Measurements from ENCODE around the gene PFDN6. TPM values are rescaled to one million over a fixed set of nuclear protein-coding genes. Genes with fewer than 3 reads are reported as not detected.
A peak's percentile ranks its signal among the peaks of the same experiment; 100 is the strongest.

PFDN6 gene
- total and polyA plus RNA-seq, 9 of the 15 experiments (the other 6 are each of a cell fraction or from before 2014, with no cell fraction given) = 6.8 to 475 (median 216) TPM

GRCh38 chr6:33299237-33299944 lies 10.0 kb downstream of the PFDN6 start (continued):
- TF ChIP-seq MNT (conservative IDR thresholded peaks at IDR 0.05) = peak; percentile 68 to 85
- peak; percentile 54 for TF ChIP-seq JUND (IDR thresholded peaks at IDR 0.05; ENCODE audit: borderline replicate concordance, low read depth, low read length)
- peak; percentile 57; the same call in 2 of the 3 replicates for TF ChIP-seq JUND (tag; IDR thresholded peaks at IDR 0.05; ENCODE audit: borderline replicate concordance, low read depth, low read length)
- peak; percentile 76 for TF ChIP-seq RBM22 (IDR thresholded peaks at IDR 0.05; ENCODE audit: low read depth, low read length, poor library complexity, severe bottlenecking)
- no peak for TF ChIP-seq CBX5 (IDR thresholded peaks at IDR 0.05; ENCODE audit: borderline replicate concordance, low read depth)
- peak; percentile 71; the same call in 1 of the 2 replicates for TF ChIP-seq ZBTB17 (CRISPR knock-in tag; IDR thresholded peaks at IDR 0.05)
- TF ChIP-seq HSF4 (CRISPR knock-in tag; IDR thresholded peaks at IDR 0.05; ENCODE audit: borderline replicate concordance) = no peak; the same call in 1 of the 2 replicates
- TF ChIP-seq TEAD1 (CRISPR knock-in tag; IDR thresholded peaks at IDR 0.05) = peak in 1 of 2 experiments; percentile 86; a peak in 2 of 4 replicates
- TF ChIP-seq CHD2 (IDR thresholded peaks at IDR 0.05; ENCODE audit: low read depth, low read length) = peak; percentile 46
- no peak for TF ChIP-seq THRB (CRISPR knock-in tag; conservative IDR thresholded peaks at IDR 0.05)
- peak; percentile 89 for TF ChIP-seq KLF13 (tag; IDR thresholded peaks at IDR 0.05; ENCODE audit: borderline replicate concordance, low read depth)
- no peak for TF ChIP-seq CLOCK (CRISPR knock-in tag; IDR thresholded peaks at IDR 0.05; ENCODE audit: borderline replicate concordance)
- no peak for TF ChIP-seq ZNF449 (CRISPR knock-in tag; IDR thresholded peaks at IDR 0.05)
- no peak for TF ChIP-seq ZC3H11A (IDR thresholded peaks at IDR 0.05; ENCODE audit: low read depth, low read length)
- peak; percentile 92 for TF ChIP-seq BRD9 (IDR thresholded peaks at IDR 0.05; ENCODE audit: low read depth, partially characterized antibody)
- peak; percentile 17; the same call in 1 of the 2 replicates for TF ChIP-seq FOXK1 (CRISPR knock-in tag; IDR thresholded peaks at IDR 0.05; ENCODE audit: borderline replicate concordance)
- peak; percentile 56 for TF ChIP-seq RB1 (IDR thresholded peaks at IDR 0.05; ENCODE audit: low read depth)
- no peak for TF ChIP-seq MAFK (IDR thresholded peaks at IDR 0.05; ENCODE audit: low read length)
- TF ChIP-seq MTA2 (IDR thresholded peaks at IDR 0.05; ENCODE audit: low read depth) = peak; percentile 7
- peak; percentile 10; the same call in 1 of the 2 replicates for TF ChIP-seq HES1 (IDR thresholded peaks at IDR 0.05; ENCODE audit: low read depth)

Data from K562 (cell line).